HG03378 (cell line): ENCODE measurements around the gene SLC4A5.
"Not testable (repeated sequence)": the region's sequence is repeated elsewhere in the genome, so short reads cannot be mapped to it uniquely, and the experiment has no call there.

Source experiments
- ATAC-seq: cut with Tn5 transposase; IDR thresholded peaks from one replicate; pipeline ENCODE4 v1.9.1; 2021; ENCODE audit warnings: mild to moderate bottlenecking, moderate library complexity; ENCODE audit not compliant: unreplicated experiment

SLC4A5 gene

DNA sequence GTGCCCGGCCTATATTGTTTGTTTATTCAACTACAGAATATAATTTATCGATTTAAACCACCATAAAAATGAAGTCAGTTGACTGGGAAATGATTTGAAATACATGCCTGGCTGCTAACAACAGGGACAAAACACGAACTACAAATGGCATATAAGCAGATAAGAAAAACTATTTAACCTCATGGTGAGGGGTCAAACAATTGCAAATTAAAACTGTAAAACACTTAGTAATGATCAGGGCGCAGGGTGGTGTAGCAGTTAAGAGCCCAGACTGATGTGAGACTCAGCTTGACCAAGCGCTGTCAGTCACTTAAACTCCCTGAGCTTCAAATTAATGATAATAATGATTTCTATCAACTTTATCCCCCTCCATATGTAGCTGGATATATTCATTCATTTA, 138.1 kb downstream of the SLC4A5 start:
- no peak for ATAC-seq

DNA sequence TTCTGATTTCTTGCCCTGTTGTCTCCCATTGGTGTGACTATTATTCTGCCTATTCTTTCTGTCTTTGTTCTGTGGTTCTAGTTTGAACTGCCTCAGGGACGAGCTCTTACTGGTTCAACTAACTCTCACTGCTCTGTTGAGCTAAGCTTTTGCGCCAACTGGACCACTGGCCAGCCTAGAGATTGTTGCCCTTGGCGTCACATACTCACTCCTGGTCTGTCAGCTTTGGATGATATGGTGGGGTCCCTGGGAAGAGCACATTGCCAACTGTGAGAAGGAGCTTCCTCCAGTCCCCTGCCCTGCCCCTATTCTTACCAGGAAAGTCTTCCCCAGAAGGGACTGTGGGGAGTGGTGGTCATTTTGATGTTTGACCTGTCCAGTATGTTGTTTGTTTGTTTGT, 138.8 kb downstream of the SLC4A5 start:
- ATAC-seq = no peak

DNA sequence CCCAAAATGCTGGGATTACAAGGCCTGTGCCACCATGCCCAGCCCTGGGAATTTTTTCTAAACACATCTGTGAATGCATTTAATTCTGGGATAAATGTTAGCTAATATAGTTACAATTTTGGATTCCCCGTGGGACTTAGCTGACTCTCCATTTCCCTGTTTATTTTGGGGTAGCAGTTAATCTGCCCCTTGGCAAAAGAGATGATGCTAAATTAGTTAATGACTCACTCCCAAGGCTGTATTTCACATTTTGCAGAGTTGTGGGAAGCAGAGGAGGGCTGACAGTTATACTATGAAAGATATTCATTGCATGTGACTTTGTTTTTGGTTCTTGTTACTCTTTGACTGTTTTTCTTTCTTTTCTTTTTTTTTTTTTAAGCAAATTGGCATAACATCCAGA, 141.6 kb downstream of the SLC4A5 start:
- no peak for ATAC-seq

DNA sequence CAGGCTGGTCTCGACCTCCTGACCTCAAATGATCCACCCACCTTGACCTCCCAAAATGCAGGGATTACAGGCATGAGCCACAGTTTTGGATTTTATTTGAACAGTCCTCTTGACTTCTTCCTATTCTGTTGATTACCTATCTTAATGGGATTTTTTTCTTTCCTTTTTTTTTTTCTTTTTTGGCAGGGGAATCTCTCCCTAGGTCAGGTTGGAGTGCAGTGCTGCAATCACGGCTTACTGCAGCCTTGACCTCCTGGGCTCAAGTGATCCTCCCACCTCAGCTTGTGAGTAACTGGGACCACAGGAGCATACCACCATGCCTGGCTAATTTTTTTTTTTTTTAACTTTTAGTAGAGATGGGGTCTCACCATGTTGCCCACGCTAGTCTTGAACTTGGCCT, 142.0 kb downstream of the SLC4A5 start:
- no peak for ATAC-seq

DNA sequence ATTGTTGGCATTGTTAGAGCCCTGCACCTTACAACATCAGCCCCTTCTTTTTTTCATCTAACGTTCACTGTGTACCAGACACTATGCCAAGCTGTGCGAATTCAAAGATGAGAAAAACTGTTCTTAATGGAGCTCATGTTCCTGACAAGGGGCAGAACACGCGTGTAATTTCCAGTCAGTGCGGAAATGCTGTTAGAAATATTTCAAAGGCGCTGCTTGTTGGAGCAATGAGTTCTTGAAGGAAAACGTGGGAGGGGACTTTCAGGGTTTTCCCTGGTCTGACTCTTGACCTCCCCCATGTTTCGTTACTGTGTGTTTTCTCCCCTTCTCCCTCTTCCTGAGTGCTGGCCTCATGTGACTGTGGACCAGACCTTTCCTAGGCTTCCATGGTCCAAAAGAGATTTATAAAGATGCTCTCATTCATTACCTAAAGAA, 143.3 kb downstream of the SLC4A5 start:
- no peak for ATAC-seq

DNA sequence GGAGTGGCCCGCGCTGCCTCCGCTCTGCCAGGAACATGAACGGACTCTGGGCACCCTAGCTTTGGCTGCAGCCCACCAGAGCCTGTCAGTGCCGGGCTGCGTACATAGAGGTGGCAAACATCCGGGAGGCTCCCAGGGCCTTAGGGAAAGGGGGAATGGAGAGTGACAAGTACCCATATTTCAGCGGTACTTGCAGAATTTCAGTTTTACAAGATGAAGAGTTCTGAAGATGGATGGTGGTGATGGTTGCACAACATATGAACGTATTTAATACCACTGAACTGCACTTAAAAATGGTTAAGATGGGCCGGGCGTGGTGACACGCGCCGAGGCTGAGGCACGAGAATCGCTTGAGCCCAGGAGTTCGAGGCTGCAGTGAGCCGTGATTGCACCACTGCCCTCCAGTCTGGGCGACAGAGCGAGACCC, 143.9 kb downstream of the SLC4A5 start:
- no peak for ATAC-seq

DNA sequence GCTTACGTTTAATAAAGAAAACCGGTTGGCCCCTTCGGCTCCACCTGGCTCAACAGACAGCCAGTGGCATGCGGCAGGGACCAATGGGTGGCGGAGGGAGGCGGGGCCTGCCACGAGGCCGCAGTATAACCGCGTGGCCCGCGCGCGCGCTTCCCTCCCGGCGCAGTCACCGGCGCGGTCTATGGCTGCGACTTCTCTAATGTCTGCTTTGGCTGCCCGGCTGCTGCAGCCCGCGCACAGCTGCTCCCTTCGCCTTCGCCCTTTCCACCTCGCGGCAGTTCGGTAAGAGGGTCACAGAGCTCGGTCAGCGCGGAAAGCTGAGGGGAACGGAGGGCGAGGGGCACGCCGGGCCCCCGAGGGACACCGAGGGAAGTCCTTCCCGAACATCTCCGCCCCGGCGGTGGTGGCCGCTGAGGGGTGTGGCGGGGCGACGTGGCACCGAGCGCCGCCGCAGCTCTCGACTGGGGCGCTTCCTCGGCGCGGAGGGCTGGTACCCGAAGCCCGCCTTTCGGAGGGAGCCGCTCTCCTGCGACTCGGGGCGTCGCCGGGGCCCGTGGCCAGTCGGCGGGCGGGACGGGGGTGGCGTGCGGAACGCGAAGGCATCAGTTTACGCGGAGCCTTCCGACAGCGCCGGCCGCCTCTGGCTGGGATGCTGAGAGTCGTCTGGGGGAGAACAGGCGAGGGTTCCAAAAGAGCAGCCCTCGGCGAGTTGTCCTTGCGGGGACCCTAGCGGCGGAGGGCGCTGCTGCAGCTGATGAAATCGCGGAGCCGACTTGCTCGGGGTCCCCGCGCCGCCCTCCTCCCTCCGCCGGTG, 144.5 kb downstream of the SLC4A5 start, which contains the start of gene MTHFD2:
Gene MTHFD2, plus strand, starts transcription at position 155 of the 814 bp plus-strand sequence. Its CDS starts 27 bp downstream, at position 182.
- ATAC-seq = peak; percentile 88

DNA sequence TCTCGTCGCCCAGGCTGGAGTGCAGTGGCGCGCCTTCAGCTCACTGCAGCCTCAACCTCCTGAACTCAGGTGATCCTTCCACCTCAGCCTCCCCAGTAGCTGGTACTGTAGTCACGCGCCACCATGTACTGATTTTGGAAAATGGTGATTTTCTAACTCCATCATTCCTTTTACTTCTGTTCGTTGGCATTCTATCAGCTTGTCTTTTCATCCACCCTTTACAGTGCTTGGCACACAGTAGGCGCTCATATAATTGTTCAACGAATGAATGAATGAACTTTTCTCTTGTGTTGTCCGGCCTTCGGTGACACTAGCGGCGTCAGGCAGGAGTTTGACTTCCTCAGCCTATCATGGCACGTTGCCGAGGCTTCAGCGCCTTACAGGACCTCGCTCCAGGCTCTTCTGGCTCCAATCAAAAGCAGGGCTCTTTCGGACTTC, 145.2 kb downstream of the SLC4A5 start:
- ATAC-seq = no peak

DNA sequence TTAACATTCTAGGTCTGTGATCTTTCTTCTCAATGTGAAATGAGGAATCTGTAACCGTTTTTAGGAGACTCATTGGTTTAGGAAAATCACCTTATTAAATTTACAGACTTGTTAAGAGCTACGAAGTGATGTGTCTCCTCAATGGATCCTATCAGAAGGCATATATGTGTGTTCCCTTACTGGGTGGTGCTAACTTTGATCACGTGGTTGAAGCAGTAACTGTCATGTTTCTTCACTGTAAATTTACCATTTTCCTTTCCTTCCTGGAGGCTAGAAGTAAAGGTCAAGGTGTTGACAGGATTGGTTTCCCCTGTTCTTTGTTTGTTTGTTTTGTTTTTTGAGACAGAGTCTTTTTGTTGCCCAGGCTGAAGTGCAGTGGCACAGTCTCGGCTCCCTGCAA, 146.2 kb downstream of the SLC4A5 start:
- ATAC-seq = no peak

DNA sequence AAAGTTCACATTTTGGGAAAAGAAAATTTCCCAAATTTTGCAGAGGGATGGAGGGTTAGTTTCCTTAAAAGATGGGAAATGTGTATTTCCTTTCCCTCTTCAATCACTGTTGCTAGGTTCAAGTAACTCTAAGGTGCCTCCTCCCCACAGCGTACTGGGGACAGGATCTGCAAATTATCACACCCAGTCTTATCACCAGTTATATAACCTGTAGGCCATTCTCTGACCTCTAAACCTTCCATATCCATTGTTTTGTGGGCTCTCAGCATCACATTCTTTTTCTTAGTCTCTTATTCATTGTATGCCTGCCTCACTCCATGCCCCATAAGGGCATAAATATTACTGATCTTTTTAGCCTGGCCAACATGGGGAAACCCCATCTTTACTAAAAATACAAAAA, 148.4 kb downstream of the SLC4A5 start:
- no peak for ATAC-seq

DNA sequence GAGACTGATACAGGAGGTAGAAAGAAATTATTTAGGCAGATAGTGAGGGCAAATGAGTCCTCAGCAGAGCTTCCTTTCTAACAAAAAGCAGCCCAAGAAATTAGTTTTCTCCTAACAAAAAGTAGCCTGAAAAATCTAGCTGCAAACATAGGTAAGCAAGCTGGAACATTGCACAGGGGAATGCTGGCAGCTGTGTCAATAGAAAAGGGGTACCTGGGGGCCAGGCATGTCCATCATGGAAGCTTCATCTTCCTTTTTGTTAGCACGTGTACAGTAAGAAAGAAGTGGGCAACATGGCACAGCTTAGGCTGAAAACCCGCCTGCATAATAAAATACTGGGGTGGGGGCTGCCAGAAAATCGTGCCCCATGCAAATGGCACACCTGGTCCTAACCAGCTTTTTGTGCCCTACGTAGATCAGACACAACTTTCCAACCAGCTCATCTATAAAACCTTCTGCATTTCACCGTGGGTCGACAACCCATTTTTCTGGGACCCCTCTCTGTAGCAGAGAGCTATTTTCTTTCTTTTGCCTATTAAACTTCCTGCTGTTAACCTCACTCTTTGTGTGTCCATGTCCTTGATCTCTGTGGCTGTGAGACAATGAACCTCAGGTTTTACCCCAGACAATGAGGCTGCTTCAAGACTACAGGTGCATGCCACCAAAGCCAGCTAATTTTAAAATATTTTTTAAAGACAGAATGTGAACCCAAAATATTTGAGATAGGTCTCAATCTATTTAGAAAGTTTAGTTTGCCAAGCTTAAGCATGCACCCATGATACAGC, 151.4 kb downstream of the SLC4A5 start:
- ATAC-seq = no peak

DNA sequence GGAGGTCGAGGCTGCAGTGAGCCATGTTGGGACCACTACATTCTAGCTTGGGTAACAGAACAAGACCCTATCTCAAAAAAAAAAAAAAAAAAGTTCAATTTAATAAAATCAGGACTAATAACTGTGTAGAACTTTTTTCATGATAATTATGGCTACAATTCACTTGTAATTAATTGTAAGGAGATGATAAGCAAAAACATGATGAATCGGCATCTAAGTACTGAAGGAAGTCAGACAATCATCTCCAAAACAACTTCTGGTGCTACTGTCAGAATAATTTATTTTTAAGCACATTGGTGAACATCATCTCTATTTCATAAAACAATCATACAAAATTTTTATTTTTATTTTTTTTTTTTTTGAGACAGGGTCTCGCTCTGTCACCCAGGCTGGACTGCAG, 154.5 kb downstream of the SLC4A5 start:
- no peak for ATAC-seq

DNA sequence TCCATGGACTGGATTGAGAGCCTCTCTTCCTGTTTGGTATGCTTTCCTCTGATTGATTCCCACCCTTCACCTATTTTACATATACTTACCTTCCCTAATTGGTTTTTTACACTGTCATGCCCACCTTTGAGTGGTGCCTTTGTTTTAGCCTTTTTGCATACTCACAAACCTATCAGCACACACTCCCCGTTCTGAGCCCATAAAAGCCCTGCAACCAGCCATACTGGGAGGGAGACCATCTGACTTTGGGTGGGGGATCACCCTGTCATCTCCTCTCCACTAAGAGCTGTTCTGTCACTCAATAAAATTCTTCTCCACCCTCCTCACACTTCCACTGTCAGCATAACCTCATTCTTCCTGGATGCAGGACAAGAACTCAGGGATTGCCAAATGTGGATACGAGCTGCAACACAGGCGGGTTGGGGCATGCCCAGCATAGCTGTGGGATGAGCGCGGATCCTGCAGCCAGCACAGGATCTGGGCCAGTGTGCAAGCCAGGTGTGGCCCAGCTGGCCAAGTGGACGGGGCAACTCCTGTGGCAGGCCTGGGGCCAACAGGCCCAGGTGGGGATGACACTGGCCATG, 155.1 kb downstream of the SLC4A5 start:
- no peak for ATAC-seq

DNA sequence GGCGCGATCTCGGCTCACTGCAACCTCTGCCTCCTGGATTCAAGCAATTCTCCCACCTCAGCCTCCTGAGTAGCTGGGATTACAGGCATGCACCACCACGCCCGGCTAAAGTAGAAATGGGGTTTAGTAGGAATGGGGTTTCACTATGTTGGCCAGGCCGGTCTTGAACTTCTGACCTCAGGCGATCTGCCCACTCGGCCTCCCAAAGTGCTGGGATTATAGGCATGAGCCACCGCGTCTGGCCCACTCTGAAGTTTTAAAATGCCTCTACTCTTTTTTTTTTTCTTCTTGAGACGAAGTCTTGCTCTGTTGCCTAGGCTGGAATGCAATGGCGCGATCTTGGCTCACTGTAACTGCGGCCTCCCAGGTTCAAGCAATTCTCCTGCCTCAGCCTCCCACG, 156.5 kb downstream of the SLC4A5 start:
- not testable (repeated sequence) for ATAC-seq

DNA sequence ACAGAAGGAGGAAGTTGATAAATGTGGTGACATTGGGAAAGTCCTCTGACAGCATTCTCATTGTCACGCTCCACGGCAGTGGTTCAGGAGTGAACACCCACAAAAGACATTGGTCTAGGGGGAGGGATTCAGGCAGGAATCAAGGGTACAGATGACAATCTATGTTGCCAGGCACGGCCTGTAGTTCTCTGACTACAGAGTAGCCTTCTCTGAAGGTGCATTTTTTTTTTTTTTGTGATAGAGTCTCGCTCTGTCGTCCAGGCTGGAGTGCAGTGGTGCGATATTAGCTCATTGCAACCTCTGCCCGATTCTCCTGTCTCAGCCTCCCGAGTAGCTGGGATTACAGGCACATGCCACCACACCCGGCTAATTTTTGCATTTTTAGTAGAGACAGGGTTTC, 157.2 kb downstream of the SLC4A5 start:
- peak; percentile 76 for ATAC-seq

DNA sequence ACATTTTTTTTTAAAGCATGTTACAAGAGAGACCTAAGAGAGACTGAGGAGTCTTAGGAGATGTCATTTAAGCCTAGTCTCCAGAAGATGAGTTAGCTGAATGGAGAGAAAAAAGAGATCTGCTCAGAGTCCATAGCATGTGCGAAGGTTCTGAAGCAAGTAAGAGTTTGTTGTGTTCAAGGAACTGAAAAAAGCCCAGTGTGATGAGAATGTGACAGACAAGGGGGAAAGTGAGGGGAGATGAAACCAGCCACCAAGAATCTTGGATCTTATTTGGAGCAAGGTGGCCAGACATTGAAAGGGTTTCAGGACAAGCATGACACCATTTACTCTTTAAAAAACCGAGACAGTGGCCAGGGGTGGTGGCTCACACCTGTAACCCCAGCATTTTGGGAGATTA, 159.3 kb downstream of the SLC4A5 start:
- no peak for ATAC-seq

DNA sequence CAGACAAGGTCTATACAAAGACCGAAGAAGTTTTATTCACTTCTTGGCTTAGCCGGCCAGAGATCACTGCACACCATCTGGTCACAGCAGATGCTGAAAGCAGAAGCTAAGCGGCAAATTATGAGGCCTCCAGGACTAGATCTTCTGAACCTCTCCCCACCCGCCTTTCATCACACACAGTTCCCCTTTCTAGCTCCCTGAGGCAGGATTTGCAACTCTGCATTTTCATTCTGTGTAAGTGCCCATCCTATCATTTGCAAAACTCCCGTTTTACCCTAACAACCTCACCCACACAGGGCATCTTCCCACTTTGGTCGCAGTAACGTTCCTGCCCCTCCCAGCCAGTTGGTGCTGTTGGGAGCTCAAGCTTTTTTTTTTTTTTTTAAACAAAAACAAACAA, 161.5 kb downstream of the SLC4A5 start:
- ATAC-seq = peak; percentile 24

DNA sequence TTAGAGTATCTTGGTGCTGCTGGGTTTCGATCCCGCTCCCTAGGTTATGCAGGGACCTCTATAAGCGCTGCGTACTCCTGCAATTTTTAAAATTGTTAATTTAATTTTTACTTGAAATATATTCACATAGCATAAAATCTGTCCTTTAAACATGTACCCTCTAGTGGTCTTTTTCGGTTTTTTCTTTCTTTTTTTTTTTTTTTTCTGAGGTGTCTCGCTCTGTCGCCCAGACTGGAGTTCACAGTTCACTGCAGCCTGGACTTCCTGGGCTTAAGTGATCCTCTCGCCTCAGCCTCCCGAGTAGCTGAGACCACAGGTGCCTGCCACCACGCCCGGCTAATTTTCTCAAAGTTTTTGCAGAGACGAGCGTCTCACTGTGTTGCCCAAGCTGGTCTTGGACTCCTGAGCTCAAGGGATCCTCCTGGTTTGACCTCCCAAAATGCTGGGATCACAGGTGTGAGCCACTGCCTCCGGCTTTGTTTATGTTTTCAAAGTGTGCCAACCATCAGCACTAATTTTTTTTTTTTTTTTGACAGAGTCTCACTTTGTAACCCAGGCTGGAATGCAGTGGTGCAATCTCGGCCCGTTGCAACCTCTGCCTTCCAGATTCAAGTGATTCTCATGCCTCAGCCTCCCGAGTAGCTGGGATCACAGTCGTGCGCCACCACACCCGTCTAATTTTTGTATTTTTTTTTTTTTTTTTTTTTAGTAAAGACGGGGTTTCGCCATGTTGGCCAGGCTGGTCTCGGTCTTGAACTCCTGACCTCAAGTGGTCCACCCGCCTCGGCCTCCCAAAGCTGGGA, 164.0 kb downstream of the SLC4A5 start:
- ATAC-seq = peak; percentile 15

DNA sequence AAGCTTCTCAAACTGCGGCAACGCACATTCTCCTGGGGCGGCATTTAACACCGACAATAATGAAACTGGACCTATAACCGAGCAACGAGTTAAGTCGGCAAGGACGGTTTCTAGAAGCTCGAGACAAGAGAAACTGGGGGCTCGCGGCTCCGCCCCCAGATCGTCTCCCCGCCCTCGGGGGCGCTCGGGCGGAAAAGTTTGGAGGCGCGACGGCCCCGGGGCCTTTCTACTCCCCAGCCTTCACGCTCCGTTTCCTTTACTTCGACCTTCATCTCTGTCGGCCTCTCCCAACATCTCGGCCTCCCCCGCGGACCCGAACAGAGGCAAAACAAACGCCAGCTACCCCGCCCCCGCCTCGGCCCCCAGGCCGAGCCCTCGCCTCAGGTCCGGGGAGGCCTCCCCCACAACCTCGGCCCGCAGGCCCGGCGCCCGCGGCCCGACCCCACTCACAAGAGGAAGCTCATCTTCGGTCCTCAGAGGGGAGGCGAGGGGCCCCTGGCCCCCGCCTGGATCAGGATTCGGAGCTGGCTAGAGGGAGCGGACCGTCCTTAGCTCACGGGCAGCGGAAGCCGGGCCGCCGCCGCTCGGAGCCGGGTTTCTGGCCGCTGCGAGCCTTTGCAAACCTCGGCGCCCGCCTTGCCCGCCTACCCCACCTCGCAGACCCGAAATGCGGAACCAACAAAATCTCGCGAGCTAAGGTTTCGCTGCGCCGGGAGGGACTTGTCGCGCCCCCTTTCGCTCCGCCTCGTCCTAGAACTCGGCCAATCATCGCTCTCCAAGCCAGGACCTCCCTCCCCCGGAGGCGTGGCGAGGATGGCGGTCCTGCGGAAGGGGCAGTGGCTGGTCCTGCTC, 164.8 kb downstream of the SLC4A5 start, which contains the start of gene MOB1A:
Gene MOB1A, minus strand, starts transcription at position 669 of the 852 bp plus-strand sequence. Its CDS starts 205 bp downstream, at position 464.
- peak; percentile 72 for ATAC-seq

DNA sequence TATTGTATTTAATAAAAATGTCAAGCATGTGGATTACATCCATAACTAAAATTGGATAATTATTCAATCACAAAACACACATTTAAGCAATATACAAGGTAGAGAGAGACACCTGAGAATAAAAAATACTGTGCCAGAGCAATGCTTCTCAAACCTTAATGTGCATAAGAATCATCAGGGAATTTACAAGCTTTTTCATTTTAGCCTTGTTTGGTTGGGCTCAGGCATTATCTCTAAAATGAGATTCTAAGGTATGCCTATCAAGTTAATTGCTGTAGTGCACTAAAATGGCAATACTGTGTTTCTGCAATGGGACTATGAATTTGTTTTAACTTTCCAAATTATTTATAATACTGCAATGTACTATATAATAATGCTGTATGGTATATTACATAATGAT, 165.5 kb downstream of the SLC4A5 start:
- ATAC-seq = no peak
